ENCODE results near the gene MBNL1.

MBNL1 gene

DNA sequence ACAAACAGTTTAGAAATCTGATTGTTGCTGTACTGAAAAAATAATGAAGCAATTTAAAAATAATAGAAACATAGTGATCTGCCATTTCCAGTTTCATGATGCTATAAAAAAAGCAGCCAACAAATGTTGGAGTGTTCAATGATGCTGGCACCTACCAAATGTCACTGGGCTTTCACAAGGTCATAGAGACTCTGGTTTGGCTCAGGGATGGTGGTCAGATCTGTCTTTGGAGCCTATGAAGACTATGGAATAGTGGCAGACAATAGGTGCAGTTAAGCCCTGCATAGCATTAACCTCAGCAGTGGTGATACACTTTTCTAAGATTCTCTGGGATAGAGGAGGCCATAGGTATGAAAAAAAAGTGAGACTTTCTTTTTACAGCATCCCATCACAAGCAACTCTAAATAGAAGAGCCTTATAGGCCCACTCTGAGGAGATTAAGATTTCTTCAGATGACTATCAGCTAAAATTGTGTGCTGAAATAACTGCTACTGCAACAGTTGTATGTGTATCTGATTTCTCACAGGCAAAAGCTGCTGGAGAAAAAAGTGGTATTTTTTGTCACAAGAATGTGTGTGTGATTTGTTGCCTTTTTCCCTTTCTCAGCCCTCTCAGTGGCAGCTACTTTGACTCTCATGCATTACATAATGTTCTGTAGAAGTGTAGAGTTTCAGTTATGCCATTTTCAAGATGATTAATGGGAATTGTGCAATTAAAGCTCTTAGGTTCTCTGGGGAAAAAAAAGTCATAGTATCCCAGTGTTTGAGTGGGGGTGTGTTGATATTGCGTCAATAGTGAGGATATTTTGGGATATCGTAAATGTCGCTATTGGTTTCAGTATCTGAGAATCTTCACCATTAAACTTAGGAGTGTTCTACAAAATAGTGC lies 137.4 kb downstream of the MBNL1 start:
- TF ChIP-seq, protein P1, sequence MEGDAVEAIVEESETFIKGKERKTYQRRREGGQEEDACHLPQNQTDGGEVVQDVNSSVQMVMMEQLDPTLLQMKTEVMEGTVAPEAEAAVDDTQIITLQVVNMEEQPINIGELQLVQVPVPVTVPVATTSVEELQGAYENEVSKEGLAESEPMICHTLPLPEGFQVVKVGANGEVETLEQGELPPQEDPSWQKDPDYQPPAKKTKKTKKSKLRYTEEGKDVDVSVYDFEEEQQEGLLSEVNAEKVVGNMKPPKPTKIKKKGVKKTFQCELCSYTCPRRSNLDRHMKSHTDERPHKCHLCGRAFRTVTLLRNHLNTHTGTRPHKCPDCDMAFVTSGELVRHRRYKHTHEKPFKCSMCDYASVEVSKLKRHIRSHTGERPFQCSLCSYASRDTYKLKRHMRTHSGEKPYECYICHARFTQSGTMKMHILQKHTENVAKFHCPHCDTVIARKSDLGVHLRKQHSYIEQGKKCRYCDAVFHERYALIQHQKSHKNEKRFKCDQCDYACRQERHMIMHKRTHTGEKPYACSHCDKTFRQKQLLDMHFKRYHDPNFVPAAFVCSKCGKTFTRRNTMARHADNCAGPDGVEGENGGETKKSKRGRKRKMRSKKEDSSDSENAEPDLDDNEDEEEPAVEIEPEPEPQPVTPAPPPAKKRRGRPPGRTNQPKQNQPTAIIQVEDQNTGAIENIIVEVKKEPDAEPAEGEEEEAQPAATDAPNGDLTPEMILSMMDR (IDR thresholded peaks at IDR 0.05; ENCODE audit: low read depth, low read length), result no peak
- no peak overlapping the region for H3K27ac ChIP-seq

DNA sequence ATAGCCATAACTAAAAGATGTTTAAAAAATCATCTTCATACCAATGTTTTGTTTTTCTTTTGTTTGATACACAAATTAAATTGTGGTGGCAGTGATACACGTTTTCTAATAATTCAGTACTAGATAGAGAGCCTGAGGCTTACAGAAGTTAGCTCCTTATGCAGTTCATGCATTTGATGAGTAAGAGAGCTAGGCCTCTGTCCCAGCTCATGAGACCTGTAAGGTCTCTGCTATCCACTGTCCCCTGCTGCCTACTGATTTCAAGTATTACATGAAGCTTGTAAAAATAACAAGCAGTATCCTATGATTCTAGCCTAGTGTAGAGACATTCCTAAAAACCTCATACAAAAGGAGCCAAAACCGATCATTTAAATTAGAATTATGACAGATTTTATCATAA lies 144.5 kb downstream of the MBNL1 start:
- no peak for DNase-seq
- H3K4me3 ChIP-seq (ENCODE audit: low read depth, low read length), result no peak overlapping the region
- no peaks in the 10 kb centered on the region for H3K9me3 ChIP-seq (ENCODE audit: severe bottlenecking)
- H3K27ac ChIP-seq, result no peak overlapping the region
- no peaks in the 10 kb centered on the region for H3K27me3 ChIP-seq (ENCODE audit: insufficient read depth, low read depth, severe bottlenecking)
- H3K36me3 ChIP-seq, result no peaks in the 10 kb centered on the region
- TF ChIP-seq, protein P1 (IDR thresholded peaks at IDR 0.05; ENCODE audit: low read depth, low read length), result no peak

More for the DNA sequence above, 137.4 kb downstream of the MBNL1 start:
- H3K36me3 ChIP-seq, result no peaks in the 10 kb centered on the region
- H3K9me3 ChIP-seq (ENCODE audit: severe bottlenecking), result no peaks in the 10 kb centered on the region
- no peak for DNase-seq
- H3K27me3 ChIP-seq (ENCODE audit: insufficient read depth, low read depth, severe bottlenecking), result no peaks in the 10 kb centered on the region
- no peak overlapping the region for H3K4me3 ChIP-seq (ENCODE audit: low read depth, low read length)

GRCh38 chr3:152416808-152417580 lies 148.3 kb downstream of the MBNL1 start:
- Histone ChIP-seq H3K9me3 (ENCODE audit: severe bottlenecking) (no peaks in the 10 kb centered on the region), H3K27me3 (ENCODE audit: insufficient read depth, low read depth, severe bottlenecking) (no peaks in the 10 kb centered on the region), H3K4me3 (ENCODE audit: low read depth, low read length) (no peak overlapping the region), H3K36me3 (no peaks in the 10 kb centered on the region), H3K27ac (no peak overlapping the region)
- no peak for DNase-seq
- TF ChIP-seq, protein P1 (IDR thresholded peaks at IDR 0.05; ENCODE audit: low read depth, low read length), result no peak

DNA sequence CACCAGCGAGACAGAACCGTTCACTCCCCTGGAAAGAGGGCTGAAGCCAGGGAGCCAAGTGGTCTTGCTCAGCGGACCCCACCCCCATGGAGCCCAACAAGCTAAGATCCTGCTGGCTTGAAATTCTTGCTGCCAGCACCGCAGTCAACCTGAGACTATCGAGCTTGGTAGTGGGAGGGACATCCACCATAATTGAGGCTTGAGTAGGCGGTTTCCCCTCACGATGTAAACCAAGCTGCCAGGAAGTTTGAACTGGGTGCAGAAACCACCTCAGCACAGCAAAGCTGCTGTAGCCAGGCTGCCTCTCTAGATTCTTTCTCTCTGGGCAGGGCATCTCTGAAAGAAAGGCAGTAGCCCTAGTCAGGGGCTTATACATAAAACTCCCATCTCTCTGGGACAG lies 151.0 kb downstream of the MBNL1 start:
- no peaks in the 10 kb centered on the region for H3K36me3 ChIP-seq
- no peak for DNase-seq
- no peaks in the 10 kb centered on the region for H3K9me3 ChIP-seq (ENCODE audit: severe bottlenecking)
- no peak overlapping the region for H3K27ac ChIP-seq
- TF ChIP-seq, protein P1 (IDR thresholded peaks at IDR 0.05; ENCODE audit: low read depth, low read length), result no peak
- H3K27me3 ChIP-seq (ENCODE audit: insufficient read depth, low read depth, severe bottlenecking), result no peaks in the 10 kb centered on the region
- H3K4me3 ChIP-seq (ENCODE audit: low read depth, low read length), result no peak overlapping the region

DNA sequence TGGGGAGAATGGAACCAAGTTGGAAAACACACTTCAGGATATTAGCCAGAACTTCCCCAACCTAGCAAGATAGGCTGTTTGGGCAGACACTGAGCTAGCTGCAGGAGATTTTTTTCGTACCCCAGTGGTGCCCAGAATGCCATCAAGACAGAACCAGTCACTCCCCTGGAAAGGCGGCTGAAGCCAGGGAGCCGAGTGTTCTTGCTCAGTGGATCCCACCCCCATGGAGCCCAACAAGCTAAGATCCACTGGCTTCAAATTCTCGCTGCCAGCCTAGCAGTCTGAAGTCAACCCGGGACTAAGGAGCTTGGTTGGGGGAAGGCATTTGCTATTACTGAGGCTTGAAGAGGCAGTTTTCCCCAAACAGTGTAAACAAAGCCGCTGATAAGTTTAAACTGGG lies 152.4 kb downstream of the MBNL1 start:
- H3K4me3 ChIP-seq (ENCODE audit: low read depth, low read length), result no peak overlapping the region
- no peaks in the 10 kb centered on the region for H3K36me3 ChIP-seq
- DNase-seq, result no peak
- H3K27me3 ChIP-seq (ENCODE audit: insufficient read depth, low read depth, severe bottlenecking), result no peaks in the 10 kb centered on the region
- no peaks in the 10 kb centered on the region for H3K9me3 ChIP-seq (ENCODE audit: severe bottlenecking)
- H3K27ac ChIP-seq, result no peak overlapping the region
- TF ChIP-seq, protein P1 (IDR thresholded peaks at IDR 0.05; ENCODE audit: low read depth, low read length), result no peak

All from WERI-Rb-1 (cell line).